Airway epithelial cell (primary cell): ENCODE data around the gene SETD1B. TPM values are rescaled to one million over a fixed set of nuclear protein-coding genes. Genes with fewer than 3 reads are reported as not detected.

ENCODE experiments used
- total RNA-seq: library from RNA; depleted of rRNA; stranded (reverse); fragments of >200 nt; gene quantifications from 2 replicates; pipeline ENCODE4 v1.2.3, GENCODE V29; 2015

Gene SETD1B
- 3.9 and 6.1 TPM in 2 replicates for total RNA-seq

DNA sequence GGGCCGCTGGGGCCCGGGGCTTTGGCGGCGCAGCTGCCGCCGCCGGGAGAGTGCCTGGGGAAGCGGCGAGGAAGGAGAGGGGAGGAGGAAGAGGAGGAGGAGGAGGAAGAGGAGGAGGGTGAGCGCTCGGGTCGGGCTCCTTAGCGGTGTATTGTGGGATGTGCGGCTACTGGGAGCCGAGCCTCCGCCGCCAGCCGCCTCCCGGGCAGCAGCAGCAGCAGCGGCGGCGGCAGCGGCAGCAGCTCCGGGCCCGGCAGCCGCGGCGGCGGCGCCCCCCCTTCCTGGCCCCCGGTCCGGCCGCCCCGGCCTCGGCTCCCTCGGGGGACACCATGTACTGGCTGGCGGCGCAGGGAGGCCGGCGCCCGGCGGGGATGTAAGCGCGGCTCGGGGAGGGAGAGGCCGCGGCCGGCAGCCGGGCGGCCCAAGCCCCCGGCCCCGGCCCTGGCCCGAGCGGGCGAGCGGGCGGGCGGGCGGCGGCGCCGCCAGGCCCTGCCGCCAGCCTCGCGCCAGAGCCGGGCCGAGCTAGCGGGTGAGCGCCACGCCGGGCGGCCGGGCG is at the start of gene SETD1B:
SETD1B (plus strand) TSS at position 149 of the 556 bp plus-strand sequence. CDS start 729 bp downstream, outside the sequence.

DNA sequence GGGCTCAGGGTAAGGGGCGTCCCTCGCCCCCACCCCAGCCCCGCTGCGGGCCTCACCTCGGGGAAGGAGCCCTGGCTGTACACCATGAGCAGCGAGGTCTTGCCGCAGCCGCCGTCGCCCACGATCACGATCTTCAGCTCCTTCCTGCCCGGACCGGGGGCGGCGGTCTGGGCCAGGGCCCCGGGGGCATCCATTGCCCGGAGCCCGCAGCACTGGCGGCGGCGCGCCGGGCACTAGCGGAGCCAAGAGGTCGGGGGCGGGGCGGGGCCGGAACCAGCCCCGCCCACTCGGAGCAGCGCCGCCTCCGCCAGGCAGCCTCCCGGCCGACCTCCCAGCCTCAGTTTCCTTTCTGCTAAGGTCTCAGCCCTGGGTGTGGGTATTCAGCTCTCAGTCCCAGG is 10.4 kb upstream of the SETD1B start, which contains the start of gene RHOF:
RHOF (minus strand) TSS at position 249 of the 398 bp plus-strand sequence; CDS start at position 194, 55 bp downstream.

DNA sequence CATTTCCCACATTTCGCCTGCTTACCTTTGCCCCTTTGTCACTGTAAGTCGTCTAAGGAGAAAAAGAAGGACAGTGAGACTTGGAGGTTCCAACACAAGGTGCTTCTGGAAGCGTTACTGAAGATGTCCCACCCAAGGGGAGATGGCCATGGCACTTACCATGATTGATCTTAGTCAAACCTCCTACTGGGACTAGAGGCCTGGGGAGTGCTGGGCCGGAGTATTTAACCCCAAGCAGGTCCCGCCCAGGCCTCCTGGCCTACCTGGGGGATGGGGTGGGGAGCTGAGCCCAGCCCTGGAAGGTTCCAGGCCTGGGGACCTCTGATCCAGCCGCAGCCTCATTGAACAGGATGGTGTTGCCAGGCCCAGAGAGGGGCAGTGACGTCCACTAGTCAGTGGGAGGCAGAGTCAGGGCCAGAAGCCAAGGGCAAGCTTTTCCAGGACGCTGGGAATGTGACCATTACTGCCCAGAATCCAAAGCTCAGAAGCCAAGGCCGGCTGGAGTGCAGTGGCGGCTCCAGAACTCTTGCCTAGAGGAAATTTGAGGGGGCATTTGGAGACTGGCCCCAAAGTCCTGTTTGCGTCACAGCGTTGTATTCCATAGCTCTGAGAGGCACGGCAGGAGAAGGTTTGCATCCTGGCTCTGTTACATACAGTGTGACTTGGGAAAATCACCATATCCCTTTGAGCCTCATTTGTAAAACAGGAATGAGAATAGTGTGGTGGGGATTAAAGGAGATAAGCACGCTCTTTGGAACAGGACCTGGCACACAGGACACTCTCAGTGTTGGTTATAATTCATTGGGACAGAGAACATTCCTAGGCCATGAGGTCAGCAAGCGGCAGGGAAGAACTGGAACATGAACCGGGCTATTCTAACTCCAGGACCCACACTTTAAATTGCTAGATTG is 55.1 kb downstream of the SETD1B start, which contains the start of gene HPD:
HPD (minus strand) TSS at position 198 of the 911 bp plus-strand sequence; CDS start at position 162, 36 bp downstream.

Other genes starting within 250 kb of the SETD1B start
- 16.6 and 26.9 TPM in 2 replicates for gene KDM2B, start 223.0 kb upstream of the SETD1B start, total RNA-seq
- 14.1 and 14.5 TPM in 2 replicates for gene ORAI1, start 177.5 kb upstream of the SETD1B start, total RNA-seq
- 0.21 TPM in 1 of 2 replicates, not detected in the other for gene MORN3, start 134.4 kb upstream of the SETD1B start, total RNA-seq
- 4.2 and 7.4 TPM in 2 replicates for gene TMEM120B, start 91.3 kb upstream of the SETD1B start, total RNA-seq
- gene RHOF, start 10.3 kb upstream of the SETD1B start, total RNA-seq = 25.2 and 51.3 TPM in 2 replicates
- gene HPD, start 54.9 kb downstream of the SETD1B start, total RNA-seq = not detected in 2 replicates
- gene PSMD9, start 84.8 kb downstream of the SETD1B start, total RNA-seq = 81.9 and 95.9 TPM in 2 replicates
- 32.1 and 37.9 TPM in 2 replicates for gene CFAP251, start 114.6 kb downstream of the SETD1B start, total RNA-seq
- 19.3 and 25.4 TPM in 2 replicates for gene BCL7A, start 217.9 kb downstream of the SETD1B start, total RNA-seq